OCI-LY3 (cell line): ENCODE measurements around the gene PTH2R.

ENCODE experiments used
- H2AFZ ChIP-seq: fragments of 200-600, 300-600 bp; shearing (Covaris generic); 2 replicates; pipeline ENCODE4 v1.6.0; 2014; ENCODE audit warnings: antibody characterized with exemption, low read depth, low read length
- H3K27ac ChIP-seq: fragments of 200-600, 300-600 bp; sonication (generic); 2 replicates; pipeline ENCODE4 v1.5.1; 2014; ENCODE audit warnings: mild to moderate bottlenecking, low read length, moderate library complexity, mixed read lengths
- H3K27me3 ChIP-seq: fragments of 200-600, 300-600 bp; sonication (generic); 2 replicates; pipeline ENCODE4 v1.6.1; 2014; ENCODE audit warnings: low read depth, low read length, mixed read lengths
- H3K36me3 ChIP-seq: fragments of 200-600, 300-600 bp; sonication (generic); replicated peaks from 2 replicates; pipeline ENCODE3; 2014; ENCODE audit warnings: low read depth, low read length, mixed read lengths
- H3K4me1 ChIP-seq: fragments of 300-600, 200-600 bp; sonication (generic); 2 replicates; pipeline ENCODE4 v1.6.1; 2014; ENCODE audit warnings: low read length, mixed read lengths
- H3K4me2 ChIP-seq: fragments of 200-600, 300-600 bp; sonication (generic); 2 replicates; pipeline ENCODE4 v1.6.1; 2014; ENCODE audit warnings: low read length, mixed read lengths
- H3K4me3 ChIP-seq: fragments of 300-600, 200-600 bp; sonication (generic); 2 replicates; pipeline ENCODE4 v1.5.1; 2014; ENCODE audit warnings: antibody characterized with exemption, mild to moderate bottlenecking, low read length, moderate library complexity
- H3K79me2 ChIP-seq: fragments of 300-600, 200-600 bp; shearing (Covaris generic); 2 replicates; pipeline ENCODE4 v1.6.1; 2014; ENCODE audit warnings: mild to moderate bottlenecking, low read length, mixed read lengths
- H3K9ac ChIP-seq: fragments of 300-600, 200-600 bp; shearing (Covaris generic); 2 replicates; pipeline ENCODE4 v1.6.0; 2014; ENCODE audit warnings: mild to moderate bottlenecking, low read length, moderate library complexity
- H3K9me3 ChIP-seq: fragments of 200-600, 300-600 bp; shearing (Covaris generic); 2 replicates; pipeline ENCODE4 v1.6.1; 2014; ENCODE audit warnings: low read length, mixed read lengths; ENCODE audit not compliant: insufficient read depth
- H4K20me1 ChIP-seq: fragments of 200-600, 300-600 bp; sonication (generic); 2 replicates; pipeline ENCODE4 v1.6.1; 2016; ENCODE audit warnings: low read length, mixed read lengths; ENCODE audit not compliant: insufficient read depth
- CTCF ChIP-seq: fragments of 200-600, 300-600 bp; sonication (generic); IDR thresholded peaks from 2 replicates; pipeline ENCODE4 v1.5.1; 2014; ENCODE audit warnings: antibody characterized with exemption, low read length, low read depth
- EZH2phosphoT487 ChIP-seq: fragments of 200-600 bp; shearing (Covaris generic); IDR thresholded peaks from 2 replicates; pipeline ENCODE4 v1.6.1; 2018; ENCODE audit warnings: antibody characterized with exemption, mixed run types, low read depth

The PTH2R gene

GRCh38 chr2:208464205-208464604, 57.6 kb downstream of the PTH2R start:
- Histone ChIP-seq H3K4me1 (no peaks in the 10 kb centered on the region), H3K36me3 (no peaks in the 10 kb centered on the region), H3K4me2 (no peak overlapping the region), H2AFZ (no peak overlapping the region), H3K9ac (no peak overlapping the region), H3K27ac (no peak overlapping the region), H3K79me2 (no peaks in the 10 kb centered on the region), H3K27me3 (no peaks in the 10 kb centered on the region), H3K9me3 (no peaks in the 10 kb centered on the region), H4K20me1 (no peaks in the 10 kb centered on the region), H3K4me3 (no peak overlapping the region)
- no peak for TF ChIP-seq EZH2phosphoT487
- no peak for TF ChIP-seq CTCF

- no peaks in the 10 kb centered on the region for H3K27me3 ChIP-seq
- H3K4me2 ChIP-seq, result no peak overlapping the region
- no peaks in the 10 kb centered on the region for H4K20me1 ChIP-seq
- H3K4me1 ChIP-seq, result no peaks in the 10 kb centered on the region
- H3K9ac ChIP-seq, result no peak overlapping the region
- TF ChIP-seq EZH2phosphoT487 (no peak), CTCF (peak; percentile 83)
- H2AFZ ChIP-seq, result no peak overlapping the region
- no peaks in the 10 kb centered on the region for H3K36me3 ChIP-seq
- H3K4me3 ChIP-seq, result no peak overlapping the region
- no peaks in the 10 kb centered on the region for H3K9me3 ChIP-seq
- no peaks in the 10 kb centered on the region for H3K79me2 ChIP-seq
- H3K27ac ChIP-seq, result no peak overlapping the region
These were observed 59.7 kb downstream of the PTH2R start for GRCh38 chr2:208466151-208466919.

GRCh38 chr2:208466920-208467298, 60.3 kb downstream of the PTH2R start:
- H3K27me3 ChIP-seq, result no peaks in the 10 kb centered on the region
- no peak for TF ChIP-seq CTCF
- TF ChIP-seq EZH2phosphoT487, result no peak
- no peaks in the 10 kb centered on the region for H3K79me2 ChIP-seq
- H3K9me3 ChIP-seq, result no peaks in the 10 kb centered on the region
- no peak overlapping the region for H2AFZ ChIP-seq
- H3K27ac ChIP-seq, result no peak overlapping the region
- no peaks in the 10 kb centered on the region for H3K36me3 ChIP-seq
- no peak overlapping the region for H3K9ac ChIP-seq
- H3K4me1 ChIP-seq, result no peaks in the 10 kb centered on the region
- H3K4me3 ChIP-seq, result no peak overlapping the region
- H3K4me2 ChIP-seq, result no peak overlapping the region
- no peaks in the 10 kb centered on the region for H4K20me1 ChIP-seq

GRCh38 chr2:208467564-208467963, 61.0 kb downstream of the PTH2R start:
- Histone ChIP-seq H3K4me2 (no peak overlapping the region), H3K27ac (no peak overlapping the region), H3K4me1 (no peaks in the 10 kb centered on the region), H3K36me3 (no peaks in the 10 kb centered on the region), H3K79me2 (no peaks in the 10 kb centered on the region), H4K20me1 (no peaks in the 10 kb centered on the region), H2AFZ (no peak overlapping the region), H3K4me3 (no peak overlapping the region), H3K9ac (no peak overlapping the region), H3K27me3 (no peaks in the 10 kb centered on the region), H3K9me3 (0 out of 2 replicates have a peak, but pooled peaks cover 2% of the 10 kb centered on the region)
- no peak for TF ChIP-seq EZH2phosphoT487
